GM21515 (cell line): ENCODE measurements around the gene STXBP3.

ENCODE experiments used
- ATAC-seq: cut with Tn5 transposase; IDR thresholded peaks from one replicate; pipeline ENCODE4 v1.9.1; 2021; ENCODE audit not compliant: unreplicated experiment

Gene STXBP3

DNA sequence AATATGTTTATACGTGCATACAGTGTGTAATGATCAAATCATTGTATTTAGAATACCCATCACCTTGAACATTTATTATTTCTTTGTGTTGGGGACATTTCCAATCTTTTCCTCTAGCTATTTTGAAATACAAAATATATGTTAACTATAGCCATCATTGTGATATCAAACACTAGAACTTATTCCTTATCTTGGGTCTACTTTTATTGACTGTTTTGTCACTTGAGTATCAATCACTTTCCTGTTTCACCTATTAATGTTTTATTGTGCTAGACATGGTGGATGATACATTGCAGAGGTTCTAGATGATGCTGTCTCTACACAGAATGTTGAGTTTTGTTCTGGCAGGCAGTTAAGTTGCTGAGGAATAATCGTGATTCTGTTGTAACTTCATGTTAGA lies 45.9 kb downstream of the STXBP3 start:
- ATAC-seq: no peak

GRCh38 chr1:108799001-108799400 lies 52.5 kb downstream of the STXBP3 start:
- no peak for ATAC-seq

GRCh38 chr1:108801101-108801500 lies 54.6 kb downstream of the STXBP3 start:
- no peak for ATAC-seq

GRCh38 chr1:108803548-108803947 lies 57.1 kb downstream of the STXBP3 start:
- no peak for ATAC-seq

DNA sequence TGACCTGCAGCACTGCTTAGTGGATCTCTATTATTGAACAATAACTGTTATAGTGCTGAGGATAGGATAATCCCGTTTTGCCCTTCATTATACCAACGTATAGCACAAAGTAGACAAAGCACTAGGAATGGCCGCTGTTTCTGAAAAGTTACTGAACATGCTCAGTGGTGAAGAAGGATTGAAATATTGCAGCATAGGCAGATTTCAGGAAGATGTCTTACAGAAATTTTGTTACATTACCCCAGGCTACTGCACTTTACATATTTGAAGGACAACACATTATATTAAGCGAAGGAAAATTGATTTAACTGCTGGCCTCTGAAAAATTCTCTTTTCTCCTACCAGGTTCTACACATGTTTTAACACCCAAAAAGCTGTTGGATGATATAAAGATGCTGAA lies 62.0 kb downstream of the STXBP3 start:
- ATAC-seq: no peak

GRCh38 chr1:108811611-108812010 lies 65.1 kb downstream of the STXBP3 start:
- no peak for ATAC-seq

DNA sequence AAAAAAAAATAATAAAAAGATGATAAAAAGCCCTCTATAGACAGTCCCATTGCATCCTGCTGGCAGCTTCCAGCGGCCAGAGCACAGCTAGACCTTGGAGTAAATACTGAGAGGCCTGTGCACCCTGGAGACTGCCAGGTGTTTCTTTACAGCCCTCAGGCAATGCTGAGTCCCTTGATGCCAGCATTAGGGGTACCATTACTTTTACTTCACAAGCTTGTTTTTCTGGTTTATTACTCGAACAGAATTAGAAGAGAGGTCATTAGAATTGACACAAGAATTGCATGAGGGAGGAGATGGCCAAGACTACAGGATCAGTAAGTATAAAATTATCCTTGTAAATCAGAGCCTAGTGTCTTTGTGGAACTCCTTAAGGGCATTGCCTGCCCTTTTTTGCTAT lies 66.9 kb downstream of the STXBP3 start:
- ATAC-seq: no peak

- ATAC-seq: no peak
Measured at GRCh38 chr1:108814343-108815125, 68.1 kb downstream of the STXBP3 start.

DNA sequence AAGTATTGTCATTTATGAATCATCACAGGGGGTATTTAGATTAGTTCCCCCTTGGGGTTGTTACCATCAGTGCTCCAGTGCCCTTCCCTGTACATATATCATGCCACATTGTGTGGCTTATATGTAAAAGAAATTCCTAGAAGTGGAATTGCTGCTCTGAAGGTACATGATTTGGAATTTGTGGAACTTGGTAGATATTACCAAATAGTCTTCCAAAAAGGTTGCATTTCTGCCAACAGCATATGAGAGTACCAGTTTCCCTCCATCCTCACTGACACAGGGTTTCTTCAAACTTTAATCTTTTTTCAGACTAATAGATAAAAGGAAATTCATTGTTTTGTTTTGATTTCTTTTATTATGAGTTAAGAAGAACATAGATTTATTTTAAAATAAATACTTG lies 69.1 kb downstream of the STXBP3 start:
- ATAC-seq: no peak

GRCh38 chr1:108816049-108816893 lies 69.8 kb downstream of the STXBP3 start:
- no peak for ATAC-seq

DNA sequence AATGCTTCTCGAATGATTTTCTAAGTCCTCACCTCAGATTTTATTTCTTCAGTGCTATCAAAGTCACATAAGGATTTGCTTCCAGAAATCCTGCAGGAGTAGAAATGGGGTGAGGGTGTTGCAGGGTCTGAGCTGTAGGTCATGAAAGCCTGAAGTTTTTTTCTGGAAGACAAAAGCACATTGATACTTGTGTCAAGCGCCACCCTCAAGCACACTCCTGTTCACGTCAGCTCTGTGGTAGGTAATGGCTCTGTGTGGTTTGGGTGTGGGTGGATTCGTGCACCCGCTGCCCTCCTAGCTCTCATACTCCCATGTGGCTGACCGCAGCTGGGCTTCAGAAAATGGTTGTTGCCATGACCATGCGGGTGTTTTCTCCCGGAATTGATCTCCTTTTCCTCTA lies 70.5 kb downstream of the STXBP3 start:
- ATAC-seq: no peak

- no peak for ATAC-seq
Measured at GRCh38 chr1:108817811-108818210, 71.3 kb downstream of the STXBP3 start.

DNA sequence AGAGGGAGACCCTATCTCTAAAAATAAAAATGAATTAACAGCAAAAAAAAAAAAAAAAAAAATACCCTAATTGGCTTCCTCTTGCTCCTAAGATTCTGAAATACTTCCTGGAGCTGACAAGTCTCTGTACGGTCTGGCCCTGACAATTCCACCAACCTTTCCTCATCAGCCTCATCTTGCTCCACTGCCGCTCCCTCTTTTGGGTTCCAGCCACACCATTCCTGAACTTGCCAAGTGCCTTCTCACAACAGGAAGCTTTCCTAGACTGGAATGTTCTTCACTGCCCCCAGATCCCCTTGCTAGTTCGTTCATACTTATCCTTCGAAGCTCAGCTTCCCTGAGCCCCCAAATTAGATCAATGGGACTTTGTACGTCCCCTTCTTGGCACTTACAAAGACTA lies 73.4 kb downstream of the STXBP3 start:
- no peak for ATAC-seq

DNA sequence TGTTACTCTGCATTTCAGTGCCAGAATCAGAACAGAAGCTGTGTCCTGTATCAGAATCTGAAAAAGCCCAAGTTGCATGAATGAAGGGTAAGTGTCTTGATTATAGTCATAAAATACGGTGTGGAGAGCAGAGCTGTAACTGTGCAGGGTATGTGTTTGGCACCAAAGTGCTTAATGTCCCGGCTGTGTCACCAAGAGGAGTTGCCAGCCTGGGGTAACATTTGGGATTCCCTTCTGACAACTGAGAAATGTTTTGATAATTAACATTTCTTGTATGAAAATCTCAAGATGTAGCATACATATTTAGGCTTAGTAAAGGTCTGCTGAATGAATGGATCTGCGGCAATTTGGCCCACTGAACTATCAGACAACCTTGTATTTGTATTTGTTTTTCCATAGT lies 77.2 kb downstream of the STXBP3 start:
- no peak for ATAC-seq

DNA sequence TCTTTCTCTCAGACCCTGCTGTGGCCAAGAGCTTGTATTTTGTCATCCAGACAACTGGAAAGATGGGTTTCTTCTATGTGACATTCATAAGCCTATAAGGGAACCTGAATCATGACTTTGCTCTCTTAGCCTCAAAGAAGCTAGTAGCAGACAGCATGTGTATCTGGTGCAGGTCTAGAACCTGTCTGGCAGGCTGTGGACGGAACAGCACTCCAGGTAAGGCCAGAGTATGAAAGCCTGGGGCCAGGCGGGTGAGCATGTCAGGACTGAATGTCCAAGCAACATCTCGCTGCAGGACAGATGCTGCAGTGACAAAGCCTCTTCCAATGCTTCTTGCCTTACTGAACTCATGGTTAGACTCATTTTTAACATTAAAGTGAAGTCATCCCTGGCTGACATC lies 77.6 kb downstream of the STXBP3 start:
- no peak for ATAC-seq

DNA sequence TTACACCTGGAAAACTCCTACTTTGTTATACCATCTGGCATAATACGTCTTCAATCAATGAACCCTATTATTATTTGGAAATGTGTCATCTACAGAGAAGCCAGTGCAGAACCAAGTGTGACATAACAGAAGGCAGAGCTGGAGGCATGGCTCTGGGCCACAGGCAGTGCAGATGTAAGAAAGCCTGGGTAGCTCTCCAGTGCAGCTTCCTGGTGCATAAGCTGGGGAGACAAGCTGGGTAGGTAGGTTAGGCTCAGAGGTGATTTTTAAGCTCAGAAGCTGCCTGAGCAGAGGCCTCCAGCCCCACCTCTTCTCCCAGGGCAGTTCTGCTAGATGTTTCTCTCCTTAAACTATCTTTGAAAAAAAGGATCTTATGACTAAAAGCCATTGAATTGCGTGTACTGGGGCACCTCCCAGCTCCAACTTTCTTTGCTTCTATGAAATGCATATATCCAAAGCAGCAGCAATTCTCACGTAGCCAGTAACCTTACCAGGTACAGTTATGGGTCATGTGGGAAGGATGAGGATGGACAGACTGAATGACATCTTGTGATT lies 79.7 kb downstream of the STXBP3 start:
- no peak for ATAC-seq

DNA sequence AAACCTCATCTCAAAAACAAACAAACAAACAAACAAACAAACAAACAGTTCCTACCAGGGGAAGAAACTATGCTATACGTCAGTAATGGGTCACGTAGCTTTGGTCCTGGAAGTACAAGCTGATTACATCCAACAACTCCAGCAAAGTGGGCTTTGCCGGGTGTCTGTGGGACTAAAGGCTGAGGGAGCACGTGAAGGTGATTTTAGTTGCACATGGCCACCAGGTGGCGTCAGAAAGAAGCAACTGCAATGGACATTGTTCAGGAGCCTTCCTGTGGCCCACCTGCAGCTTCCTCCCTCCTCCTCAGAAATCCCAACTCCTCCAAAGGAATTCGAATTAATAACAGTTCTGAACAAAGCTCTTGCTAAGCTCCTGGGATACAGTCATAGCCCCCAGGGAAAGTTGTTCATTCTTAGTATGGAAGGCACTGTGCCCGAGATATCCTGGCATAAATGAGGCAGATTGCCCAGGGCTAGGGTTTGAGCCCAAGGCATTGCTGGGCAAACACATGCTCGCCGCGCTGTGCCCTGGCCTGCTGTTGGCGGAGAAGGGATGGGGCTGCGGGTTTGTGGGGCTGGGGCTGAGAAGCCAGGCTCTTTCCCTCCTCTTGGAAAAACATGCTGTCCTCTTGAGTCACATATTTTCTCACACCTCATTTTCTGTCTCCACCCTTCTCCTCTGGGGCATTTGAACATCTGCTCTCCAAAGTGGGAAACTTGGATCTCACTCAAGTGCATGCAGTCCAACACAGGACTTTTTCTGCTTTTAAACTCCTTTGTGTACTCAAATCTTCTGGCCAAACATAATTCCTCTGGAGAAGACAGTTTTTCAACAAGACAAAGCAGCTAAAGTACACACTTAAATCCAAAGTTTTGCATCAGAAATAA lies 81.8 kb downstream of the STXBP3 start:
- ATAC-seq: no peak

- no peak for ATAC-seq
Measured at GRCh38 chr1:108829498-108829916, 83.0 kb downstream of the STXBP3 start.

GRCh38 chr1:108830119-108831008 lies 83.9 kb downstream of the STXBP3 start:
- no peak for ATAC-seq

- no peak for ATAC-seq
Measured at GRCh38 chr1:108831225-108831624, 84.8 kb downstream of the STXBP3 start.
